ENCODE measurements around the gene CWC27. TPM values are rescaled to one million over a fixed set of nuclear protein-coding genes. Genes with fewer than 3 reads are reported as not detected.

The CWC27 gene
- total RNA-seq, 1 experiment from 2014 or later: 12.6 TPM

DNA sequence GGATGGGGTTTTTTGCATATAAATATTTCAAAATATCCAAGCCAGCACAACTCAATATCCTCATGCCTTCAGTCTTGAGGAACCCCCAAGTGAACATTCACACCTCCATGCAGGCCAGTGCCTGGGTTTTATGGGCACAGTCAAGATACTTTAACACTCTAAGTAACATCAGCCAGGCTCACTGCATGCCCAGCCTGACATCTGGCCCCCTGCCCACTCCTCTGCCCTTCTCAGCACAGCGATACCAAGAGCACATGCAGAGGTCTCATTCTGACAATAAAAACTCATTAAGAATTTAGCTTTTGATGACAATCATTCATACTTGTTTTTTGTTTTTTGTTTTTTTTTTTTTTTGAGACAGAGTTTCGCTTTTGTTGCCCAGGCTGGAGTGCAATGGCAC lies 250.0 kb downstream of the CWC27 start:
- no peak overlapping the region for H3K4me3 ChIP-seq (ENCODE audit: low read length)
- H4K20me1 ChIP-seq (ENCODE audit: low read length): no peaks in the 10 kb centered on the region
- H3K27me3 ChIP-seq (ENCODE audit: low read length): no peaks in the 10 kb centered on the region
- H3K36me3 ChIP-seq (ENCODE audit: low read depth, low read length): no peaks in the 10 kb centered on the region
- POLR2A ChIA-PET (ENCODE audit: unreplicated experiment): no interaction called here
- no peak overlapping the region for H3K4me2 ChIP-seq (ENCODE audit: low read length)
- H3K27ac ChIP-seq (ENCODE audit: low read length): no peak overlapping the region
- intact Hi-C loops (cut with micrococcal nuclease): no loop called here
- CTCF ChIA-PET: no interaction called here
- H3K4me1 ChIP-seq (ENCODE audit: insufficient read depth, low read length): no peaks in the 10 kb centered on the region
- no peaks in the 10 kb centered on the region for H3K9me2 ChIP-seq (replicated peaks; ENCODE audit: low read length)
- no peak overlapping the region for H2AFZ ChIP-seq (ENCODE audit: low read length)
- DNase-seq: no peak
- H3K9ac ChIP-seq (ENCODE audit: low read length): no peak overlapping the region
- no peak for TF ChIP-seq EZH2phosphoT487 (IDR thresholded peaks at IDR 0.05; ENCODE audit: borderline replicate concordance, low read length)
- TF ChIP-seq, protein P1, sequence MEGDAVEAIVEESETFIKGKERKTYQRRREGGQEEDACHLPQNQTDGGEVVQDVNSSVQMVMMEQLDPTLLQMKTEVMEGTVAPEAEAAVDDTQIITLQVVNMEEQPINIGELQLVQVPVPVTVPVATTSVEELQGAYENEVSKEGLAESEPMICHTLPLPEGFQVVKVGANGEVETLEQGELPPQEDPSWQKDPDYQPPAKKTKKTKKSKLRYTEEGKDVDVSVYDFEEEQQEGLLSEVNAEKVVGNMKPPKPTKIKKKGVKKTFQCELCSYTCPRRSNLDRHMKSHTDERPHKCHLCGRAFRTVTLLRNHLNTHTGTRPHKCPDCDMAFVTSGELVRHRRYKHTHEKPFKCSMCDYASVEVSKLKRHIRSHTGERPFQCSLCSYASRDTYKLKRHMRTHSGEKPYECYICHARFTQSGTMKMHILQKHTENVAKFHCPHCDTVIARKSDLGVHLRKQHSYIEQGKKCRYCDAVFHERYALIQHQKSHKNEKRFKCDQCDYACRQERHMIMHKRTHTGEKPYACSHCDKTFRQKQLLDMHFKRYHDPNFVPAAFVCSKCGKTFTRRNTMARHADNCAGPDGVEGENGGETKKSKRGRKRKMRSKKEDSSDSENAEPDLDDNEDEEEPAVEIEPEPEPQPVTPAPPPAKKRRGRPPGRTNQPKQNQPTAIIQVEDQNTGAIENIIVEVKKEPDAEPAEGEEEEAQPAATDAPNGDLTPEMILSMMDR (conservative IDR thresholded peaks at IDR 0.05; ENCODE audit: low read depth, low read length): no peak
- TF ChIP-seq EZH2 (IDR thresholded peaks at IDR 0.05; ENCODE audit: low read length, unreplicated experiment): no peak
- ATAC-seq: no peak
- no peaks in the 10 kb centered on the region for H3F3A ChIP-seq (ENCODE audit: low read length, unreplicated experiment)
- H3K9me3 ChIP-seq (ENCODE audit: low read length): no peaks in the 10 kb centered on the region
- BruUV-seq (replicated peaks): no TSS peak
- no peaks in the 10 kb centered on the region for H3K79me2 ChIP-seq (ENCODE audit: low read length)

DNA sequence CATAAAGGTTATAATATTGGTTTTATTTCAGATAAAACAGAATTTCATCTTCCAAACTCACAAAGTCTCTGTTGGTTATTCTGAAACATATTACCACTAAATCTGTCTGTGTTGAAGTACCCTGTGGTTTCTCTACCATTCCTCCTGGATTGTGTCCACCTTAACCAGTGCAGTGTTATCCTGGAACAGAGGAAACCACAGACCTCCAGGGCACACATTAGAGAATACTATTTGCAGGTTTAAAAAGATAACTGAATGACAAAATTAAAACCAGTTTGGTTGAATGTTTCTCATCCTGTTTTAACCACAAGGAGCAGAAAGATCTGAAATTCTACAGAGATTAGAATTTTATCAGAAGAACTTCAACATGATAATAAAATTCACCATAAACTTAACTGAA lies 251.8 kb downstream of the CWC27 start:
- DNase-seq (no peak), ATAC-seq (no peak)
- Histone ChIP-seq H3K9ac (ENCODE audit: low read length) (no peak overlapping the region), H4K20me1 (ENCODE audit: low read length) (no peaks in the 10 kb centered on the region), H3K27ac (ENCODE audit: low read length) (no peak overlapping the region), H3K27me3 (ENCODE audit: low read length) (no peaks in the 10 kb centered on the region), H3K4me1 (ENCODE audit: insufficient read depth, low read length) (no peaks in the 10 kb centered on the region), H3K79me2 (ENCODE audit: low read length) (no peaks in the 10 kb centered on the region), H3K9me3 (ENCODE audit: low read length) (no peaks in the 10 kb centered on the region), H3F3A (ENCODE audit: low read length, unreplicated experiment) (no peaks in the 10 kb centered on the region), H3K36me3 (ENCODE audit: low read depth, low read length) (no peaks in the 10 kb centered on the region), H3K4me2 (ENCODE audit: low read length) (no peak overlapping the region), H3K4me3 (ENCODE audit: low read length) (no peak overlapping the region), H3K9me2 (replicated peaks; ENCODE audit: low read length) (no peaks in the 10 kb centered on the region), H2AFZ (ENCODE audit: low read length) (no peak overlapping the region)
- ChIA-PET POLR2A (ENCODE audit: unreplicated experiment) (interaction anchor here (0.6 kb wide), 1 partner anchor 80 kb away, joined by 6 read pairs; no protein-coding TSS in a partner anchor), CTCF (no interaction called here)
- intact Hi-C loops (cut with micrococcal nuclease): no loop called here
- no peak for TF ChIP-seq EZH2phosphoT487 (IDR thresholded peaks at IDR 0.05; ENCODE audit: borderline replicate concordance, low read length)
- TF ChIP-seq EZH2 (IDR thresholded peaks at IDR 0.05; ENCODE audit: low read length, unreplicated experiment): no peak
- TF ChIP-seq, protein P1 (conservative IDR thresholded peaks at IDR 0.05; ENCODE audit: low read depth, low read length): no peak
- BruUV-seq (replicated peaks): no TSS peak

DNA sequence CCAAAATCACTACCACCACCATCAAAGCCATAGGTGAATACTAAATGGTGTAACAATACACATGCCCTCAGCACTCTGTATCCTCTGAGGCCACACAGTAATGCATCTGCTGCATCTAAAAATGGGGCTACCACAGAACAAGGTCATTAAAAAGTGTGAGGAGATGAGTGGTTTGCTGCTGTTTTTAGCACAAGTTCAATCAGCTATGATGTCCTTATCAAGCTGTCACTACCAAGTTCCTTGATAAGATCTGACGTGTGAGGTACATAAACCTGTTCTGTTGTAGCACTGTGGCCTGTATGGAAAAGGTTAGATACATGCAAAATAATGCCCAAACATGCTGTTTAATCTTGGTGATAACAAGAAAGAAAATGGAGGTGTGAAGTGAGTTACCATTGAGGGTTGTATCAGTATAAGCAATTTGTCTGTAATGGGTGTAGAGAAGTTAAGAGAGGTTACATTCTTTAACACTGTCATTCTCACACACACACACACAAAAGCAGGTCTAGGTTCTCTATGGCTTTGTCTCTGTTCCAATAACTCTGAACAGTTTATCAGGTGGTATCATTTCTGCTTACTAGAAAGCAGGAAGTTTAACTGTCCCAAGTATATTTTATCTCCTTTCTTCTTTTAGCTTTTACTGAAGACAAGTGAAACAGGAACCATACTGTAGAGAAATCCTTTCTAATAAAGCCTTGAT lies 252.9 kb downstream of the CWC27 start:
- ChIA-PET CTCF (no interaction called here), POLR2A (ENCODE audit: unreplicated experiment) (no interaction called here)
- Histone ChIP-seq H3K79me2 (ENCODE audit: low read length) (no peaks in the 10 kb centered on the region), H4K20me1 (ENCODE audit: low read length) (no peaks in the 10 kb centered on the region), H3K27ac (ENCODE audit: low read length) (no peak overlapping the region), H3K4me2 (ENCODE audit: low read length) (no peak overlapping the region), H3K9me2 (replicated peaks; ENCODE audit: low read length) (no peaks in the 10 kb centered on the region), H3K4me1 (ENCODE audit: insufficient read depth, low read length) (no peaks in the 10 kb centered on the region), H3F3A (ENCODE audit: low read length, unreplicated experiment) (no peaks in the 10 kb centered on the region), H3K27me3 (ENCODE audit: low read length) (no peaks in the 10 kb centered on the region), H2AFZ (ENCODE audit: low read length) (no peak overlapping the region), H3K9ac (ENCODE audit: low read length) (no peak overlapping the region), H3K36me3 (ENCODE audit: low read depth, low read length) (no peaks in the 10 kb centered on the region), H3K4me3 (ENCODE audit: low read length) (no peak overlapping the region), H3K9me3 (ENCODE audit: low read length) (no peaks in the 10 kb centered on the region)
- TF ChIP-seq EZH2 (IDR thresholded peaks at IDR 0.05; ENCODE audit: low read length, unreplicated experiment): no peak
- TF ChIP-seq, protein P1 (conservative IDR thresholded peaks at IDR 0.05; ENCODE audit: low read depth, low read length): no peak
- TF ChIP-seq EZH2phosphoT487 (IDR thresholded peaks at IDR 0.05; ENCODE audit: borderline replicate concordance, low read length): no peak
- no TSS peak for BruUV-seq (replicated peaks)
- intact Hi-C loops (cut with micrococcal nuclease): no loop called here
- ATAC-seq: no peak
- DNase-seq: no peak

Data from PC-3 (cell line).